ENCODE data around the gene CAPZB.

The CAPZB gene

GRCh38 chr1:19331262-19331878 lies 154.0 kb downstream of the CAPZB start:
- H3K4me1 ChIP-seq (ENCODE audit: insufficient read depth, low read length) = no peaks in the 10 kb centered on the region
- H3K9me3 ChIP-seq (ENCODE audit: control insufficient read depth, insufficient read depth, low read length) = no peaks in the 10 kb centered on the region
- H3K9ac ChIP-seq (ENCODE audit: low read depth, low read length) = no peak overlapping the region
- no peaks in the 10 kb centered on the region for H3K36me3 ChIP-seq (ENCODE audit: insufficient read depth, low read length)

DNA sequence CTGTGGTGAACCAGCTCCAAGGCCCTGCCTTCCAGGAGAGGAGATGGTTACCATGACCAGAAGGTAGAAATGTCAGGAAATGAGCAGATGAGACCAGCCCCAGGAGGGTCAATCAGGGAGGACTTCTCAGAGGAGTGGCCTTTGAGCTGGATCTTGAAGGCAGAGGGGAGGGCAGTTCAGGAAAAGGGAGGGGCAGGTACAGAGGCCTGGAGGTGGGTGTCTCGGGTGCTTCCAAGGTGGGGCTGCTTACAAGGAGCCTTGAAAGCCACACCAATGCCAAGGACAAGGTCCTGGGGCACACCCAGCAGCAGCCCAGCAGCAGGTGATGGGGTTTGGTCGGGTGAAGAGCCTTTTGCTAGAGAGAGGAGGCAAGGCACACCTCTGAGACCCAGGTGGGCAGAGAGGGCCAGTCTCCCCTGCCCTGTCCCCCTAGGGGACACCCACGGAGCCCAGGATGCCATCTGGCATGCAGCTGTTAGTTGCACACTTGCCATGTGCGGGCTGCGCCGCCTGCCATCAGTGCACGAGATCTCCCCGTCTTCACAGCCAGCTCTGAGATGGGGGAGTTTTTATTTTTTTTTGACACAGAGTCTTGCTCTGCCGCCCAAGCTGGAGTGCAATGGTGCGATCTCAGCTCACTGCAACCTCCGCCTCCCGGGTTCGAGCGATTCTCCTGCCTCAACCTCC lies 154.7 kb downstream of the CAPZB start:
- Histone ChIP-seq H3K9me3 (ENCODE audit: control insufficient read depth, insufficient read depth, low read length) (no peaks in the 10 kb centered on the region), H3K36me3 (ENCODE audit: insufficient read depth, low read length) (no peaks in the 10 kb centered on the region), H3K9ac (ENCODE audit: low read depth, low read length) (no peak overlapping the region), H3K4me1 (ENCODE audit: insufficient read depth, low read length) (no peaks in the 10 kb centered on the region)

DNA sequence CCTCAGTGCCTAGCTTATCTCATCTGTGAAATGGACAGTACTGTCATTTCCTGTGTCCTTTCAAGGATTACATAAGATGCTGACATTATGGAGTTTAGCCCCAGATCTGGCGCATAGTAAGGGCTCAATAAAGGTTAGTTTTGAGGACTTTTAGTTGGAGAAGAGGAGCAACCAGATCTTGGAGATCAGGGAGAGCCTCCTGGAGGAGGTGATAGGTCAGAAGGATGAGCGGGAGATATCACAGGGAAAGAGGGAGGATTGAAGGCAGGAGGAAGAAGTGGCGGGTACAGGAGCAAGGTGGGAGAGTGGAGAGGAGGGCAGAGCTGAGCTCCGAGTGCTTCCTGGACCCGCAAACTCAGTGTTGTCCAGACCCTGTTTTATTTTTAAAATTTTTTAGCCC lies 155.7 kb downstream of the CAPZB start:
- H3K9ac ChIP-seq (ENCODE audit: low read depth, low read length) = no peak overlapping the region
- H3K9me3 ChIP-seq (ENCODE audit: control insufficient read depth, insufficient read depth, low read length) = no peaks in the 10 kb centered on the region
- H3K36me3 ChIP-seq (ENCODE audit: insufficient read depth, low read length) = no peaks in the 10 kb centered on the region
- H3K4me1 ChIP-seq (ENCODE audit: insufficient read depth, low read length) = no peaks in the 10 kb centered on the region

GRCh38 chr1:19329188-19329587 lies 156.2 kb downstream of the CAPZB start:
- no peaks in the 10 kb centered on the region for H3K4me1 ChIP-seq (ENCODE audit: insufficient read depth, low read length)
- H3K36me3 ChIP-seq (ENCODE audit: insufficient read depth, low read length) = no peaks in the 10 kb centered on the region
- H3K9me3 ChIP-seq (ENCODE audit: control insufficient read depth, insufficient read depth, low read length) = no peaks in the 10 kb centered on the region
- no peak overlapping the region for H3K9ac ChIP-seq (ENCODE audit: low read depth, low read length)

DNA sequence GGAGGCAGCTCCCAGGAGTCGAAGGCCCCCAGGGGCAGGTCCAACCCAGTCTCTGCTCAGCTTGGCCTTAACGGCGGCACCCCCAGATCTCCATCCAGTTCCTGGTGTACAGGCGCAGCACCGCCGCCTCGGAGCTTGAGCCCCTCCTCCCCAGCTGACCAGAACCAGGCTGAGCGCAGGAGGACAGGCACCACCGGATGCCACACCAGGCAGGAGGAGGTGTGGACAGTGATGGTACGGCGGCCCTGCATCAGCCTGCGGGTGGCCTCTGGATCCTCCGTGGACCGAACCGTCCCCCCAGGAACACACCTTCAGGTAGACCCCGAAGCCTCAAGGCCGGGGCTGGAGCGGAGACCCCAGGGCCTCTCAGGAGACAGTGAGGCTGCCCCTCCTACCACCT lies 156.9 kb downstream of the CAPZB start:
- H3K36me3 ChIP-seq (ENCODE audit: insufficient read depth, low read length) = no peaks in the 10 kb centered on the region
- no peaks in the 10 kb centered on the region for H3K9me3 ChIP-seq (ENCODE audit: control insufficient read depth, insufficient read depth, low read length)
- H3K9ac ChIP-seq (ENCODE audit: low read depth, low read length) = no peak overlapping the region
- no peaks in the 10 kb centered on the region for H3K4me1 ChIP-seq (ENCODE audit: insufficient read depth, low read length)

GRCh38 chr1:19327736-19328135 lies 157.6 kb downstream of the CAPZB start:
- no peak overlapping the region for H3K9ac ChIP-seq (ENCODE audit: low read depth, low read length)
- H3K9me3 ChIP-seq (ENCODE audit: control insufficient read depth, insufficient read depth, low read length) = no peaks in the 10 kb centered on the region
- no peaks in the 10 kb centered on the region for H3K36me3 ChIP-seq (ENCODE audit: insufficient read depth, low read length)

DNA sequence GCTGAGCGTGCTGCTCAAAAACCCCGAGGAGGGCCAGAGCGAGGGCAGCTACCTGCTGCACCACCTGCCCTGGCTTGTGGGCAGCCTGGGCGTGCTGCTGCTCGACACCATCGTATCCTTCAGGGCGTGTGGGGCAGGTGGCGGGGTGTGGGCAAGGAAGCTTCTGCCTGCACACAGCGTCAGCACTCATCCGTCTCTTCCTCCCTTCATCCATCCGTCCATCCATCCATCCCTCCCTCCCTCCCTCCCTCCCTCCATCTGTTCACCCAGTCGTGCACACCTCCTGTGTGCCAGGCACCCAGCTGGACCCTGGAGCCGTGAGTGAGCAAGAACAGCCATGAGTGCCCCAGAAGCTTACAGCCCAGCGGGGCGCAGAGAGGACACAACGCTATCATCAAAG lies 158.0 kb downstream of the CAPZB start:
- H3K4me1 ChIP-seq (ENCODE audit: insufficient read depth, low read length) = no peaks in the 10 kb centered on the region
- H3K9ac ChIP-seq (ENCODE audit: low read depth, low read length) = no peak overlapping the region
- no peaks in the 10 kb centered on the region for H3K36me3 ChIP-seq (ENCODE audit: insufficient read depth, low read length)
- no peaks in the 10 kb centered on the region for H3K9me3 ChIP-seq (ENCODE audit: control insufficient read depth, insufficient read depth, low read length)

More at GRCh38 chr1:19327736-19328135, 157.6 kb downstream of the CAPZB start:
- H3K4me1 ChIP-seq (ENCODE audit: insufficient read depth, low read length) = no peaks in the 10 kb centered on the region

- Histone ChIP-seq H3K9ac (ENCODE audit: low read depth, low read length) (no peak overlapping the region), H3K36me3 (ENCODE audit: insufficient read depth, low read length) (no peaks in the 10 kb centered on the region), H3K9me3 (ENCODE audit: control insufficient read depth, insufficient read depth, low read length) (no peaks in the 10 kb centered on the region), H3K4me1 (ENCODE audit: insufficient read depth, low read length) (no peaks in the 10 kb centered on the region)
Observed at GRCh38 chr1:19326748-19327065, 158.6 kb downstream of the CAPZB start.

GRCh38 chr1:19325958-19326747 lies 159.2 kb downstream of the CAPZB start:
- Histone ChIP-seq H3K9me3 (ENCODE audit: control insufficient read depth, insufficient read depth, low read length) (no peaks in the 10 kb centered on the region), H3K9ac (ENCODE audit: low read depth, low read length) (no peak overlapping the region), H3K36me3 (ENCODE audit: insufficient read depth, low read length) (no peaks in the 10 kb centered on the region), H3K4me1 (ENCODE audit: insufficient read depth, low read length) (no peaks in the 10 kb centered on the region)

DNA sequence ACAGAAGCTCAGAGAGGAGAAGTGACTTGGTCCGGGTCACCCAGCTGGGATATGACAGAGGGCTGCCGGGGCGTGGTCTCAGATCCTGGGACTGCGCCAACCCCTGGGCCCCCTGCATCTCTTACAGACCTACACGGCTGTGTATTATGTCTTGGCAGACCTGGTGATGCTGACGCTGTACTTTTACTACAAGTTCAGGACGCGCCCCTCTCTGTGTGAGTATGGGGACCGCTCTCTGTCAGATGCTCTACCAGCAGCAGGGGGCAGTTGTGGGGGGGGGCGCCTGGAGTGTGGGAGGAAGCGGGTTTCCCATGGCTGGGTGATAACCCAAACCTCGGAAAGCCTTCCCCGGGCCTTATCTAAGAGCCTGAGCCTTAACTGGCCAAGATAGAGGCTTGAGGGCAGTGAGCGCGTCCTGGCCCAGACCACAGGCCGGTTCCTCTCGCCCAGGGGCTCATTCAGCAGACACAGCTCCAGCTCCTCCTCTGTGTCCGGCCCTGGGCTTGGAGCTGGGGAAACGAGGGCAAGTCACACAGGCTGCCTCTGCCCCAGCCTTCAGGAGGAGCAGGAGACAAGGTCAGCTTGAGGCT lies 159.9 kb downstream of the CAPZB start:
- Histone ChIP-seq H3K36me3 (ENCODE audit: insufficient read depth, low read length) (no peaks in the 10 kb centered on the region), H3K4me1 (ENCODE audit: insufficient read depth, low read length) (no peaks in the 10 kb centered on the region), H3K9ac (ENCODE audit: low read depth, low read length) (no peak overlapping the region), H3K9me3 (ENCODE audit: control insufficient read depth, insufficient read depth, low read length) (no peaks in the 10 kb centered on the region)

- Histone ChIP-seq H3K4me1 (ENCODE audit: insufficient read depth, low read length) (no peaks in the 10 kb centered on the region), H3K36me3 (ENCODE audit: insufficient read depth, low read length) (no peaks in the 10 kb centered on the region)
Observed at GRCh38 chr1:19324665-19324990, 160.7 kb downstream of the CAPZB start.

DNA sequence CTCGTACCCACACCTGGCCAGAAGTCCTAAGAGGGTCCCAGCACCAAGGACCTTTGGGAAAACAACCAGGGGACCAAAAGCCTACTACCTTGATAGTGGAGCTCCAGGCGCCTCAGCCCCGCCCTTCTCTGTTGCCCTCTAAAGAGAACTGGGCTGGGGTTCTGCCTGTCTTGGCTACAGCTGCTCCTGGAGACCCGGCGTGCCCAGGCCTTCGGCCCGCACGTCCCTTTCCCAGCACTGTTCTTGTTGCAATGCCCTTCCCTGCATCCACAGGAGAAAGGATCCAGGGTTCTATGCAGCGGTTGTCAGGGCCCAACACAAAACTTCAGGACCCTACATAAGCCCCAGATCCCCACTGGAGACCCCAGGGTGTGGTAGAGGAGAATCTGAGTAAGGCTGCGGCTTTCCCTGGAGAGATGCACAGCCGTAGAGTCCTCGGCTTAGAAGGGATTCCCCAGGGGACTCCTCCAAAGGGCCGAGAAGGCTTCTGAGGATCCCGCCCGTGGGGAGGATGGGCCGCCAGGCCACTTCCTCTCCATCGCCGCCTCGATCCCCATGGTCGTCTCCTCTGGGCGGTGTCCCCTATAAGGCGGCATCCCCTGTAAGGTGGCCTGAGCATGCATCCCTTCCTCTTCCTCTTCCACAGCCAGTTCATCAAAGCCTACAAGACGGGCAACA lies 161.2 kb downstream of the CAPZB start:
- Histone ChIP-seq H3K9me3 (ENCODE audit: control insufficient read depth, insufficient read depth, low read length) (no peaks in the 10 kb centered on the region), H3K4me1 (ENCODE audit: insufficient read depth, low read length) (no peaks in the 10 kb centered on the region), H3K9ac (ENCODE audit: low read depth, low read length) (no peak overlapping the region), H3K36me3 (ENCODE audit: insufficient read depth, low read length) (peaks cover 2% of the 10 kb centered on the region; the same call in 1 of the 2 replicates)

More at GRCh38 chr1:19324665-19324990, 160.7 kb downstream of the CAPZB start:
- Histone ChIP-seq H3K9ac (ENCODE audit: low read depth, low read length) (no peak overlapping the region), H3K9me3 (ENCODE audit: control insufficient read depth, insufficient read depth, low read length) (no peaks in the 10 kb centered on the region)

- Histone ChIP-seq H3K9me3 (ENCODE audit: control insufficient read depth, insufficient read depth, low read length) (no peaks in the 10 kb centered on the region), H3K9ac (ENCODE audit: low read depth, low read length) (no peak overlapping the region), H3K4me1 (ENCODE audit: insufficient read depth, low read length) (no peaks in the 10 kb centered on the region; the same call in 1 of the 2 replicates), H3K36me3 (ENCODE audit: insufficient read depth, low read length) (peaks cover 3% of the 10 kb centered on the region; the same call in 1 of the 2 replicates)
Observed at GRCh38 chr1:19322481-19322880, 162.9 kb downstream of the CAPZB start.

- H3K36me3 ChIP-seq (ENCODE audit: insufficient read depth, low read length) = peaks cover 3% of the 10 kb centered on the region; the same call in 1 of the 2 replicates
- peaks cover 6% of the 10 kb centered on the region; the same call in 1 of the 2 replicates for H3K4me1 ChIP-seq (ENCODE audit: insufficient read depth, low read length)
Observed at GRCh38 chr1:19321071-19321470, 164.3 kb downstream of the CAPZB start.

More at GRCh38 chr1:19321071-19321470, 164.3 kb downstream of the CAPZB start:
- H3K9ac ChIP-seq (ENCODE audit: low read depth, low read length) = no peak overlapping the region
- no peaks in the 10 kb centered on the region for H3K9me3 ChIP-seq (ENCODE audit: control insufficient read depth, insufficient read depth, low read length)

All from ES-I3 (cell line).